ENCODE data around the gene AGAP3.
"Not testable (repeated sequence)": the region's sequence is repeated elsewhere in the genome, so short reads cannot be mapped to it uniquely, and the experiment has no call there.

The AGAP3 gene

GRCh38 chr7:151085691-151086620 lies at the start of gene AGAP3:
Gene AGAP3, plus strand, starts transcription at chr7:151086475. Its CDS starts 267 bp downstream, at chr7:151086742.
- peak; percentile 46 for DNase-seq (ENCODE audit: low read depth)

GRCh38 chr7:151038951-151039849 lies 47.1 kb upstream of the AGAP3 start:
- DNase-seq (ENCODE audit: low read depth) = no peak

- DNase-seq (ENCODE audit: low read depth) = no peak
These were observed 46.3 kb upstream of the AGAP3 start for GRCh38 chr7:151039850-151040548.

- DNase-seq (ENCODE audit: low read depth) = no peak
These were observed 45.5 kb upstream of the AGAP3 start for GRCh38 chr7:151040616-151041375.

GRCh38 chr7:151043449-151043848 lies 42.8 kb upstream of the AGAP3 start:
- not testable (repeated sequence) for DNase-seq (ENCODE audit: low read depth)

- no peak for DNase-seq (ENCODE audit: low read depth)
These were observed 42.3 kb upstream of the AGAP3 start for GRCh38 chr7:151043959-151044358.

GRCh38 chr7:151045262-151045661 lies 41.0 kb upstream of the AGAP3 start:
- DNase-seq (ENCODE audit: low read depth) = no peak

GRCh38 chr7:151045967-151046366 lies 40.3 kb upstream of the AGAP3 start:
- DNase-seq (ENCODE audit: low read depth) = no peak

GRCh38 chr7:151046603-151047573 lies 39.4 kb upstream of the AGAP3 start:
- no peak for DNase-seq (ENCODE audit: low read depth)

- DNase-seq (ENCODE audit: low read depth) = no peak
These were observed 38.1 kb upstream of the AGAP3 start, which contains the start of gene ASIC3 for GRCh38 chr7:151047976-151048815. Gene ASIC3, plus strand, starts transcription at chr7:151048531. Its CDS starts 355 bp downstream, at chr7:151048886.

- DNase-seq (ENCODE audit: low read depth) = no peak
These were observed 37.3 kb upstream of the AGAP3 start for GRCh38 chr7:151048911-151049463.

- peak; percentile 45 for DNase-seq (ENCODE audit: low read depth)
These were observed 35.2 kb upstream of the AGAP3 start for GRCh38 chr7:151051108-151051507.

GRCh38 chr7:151053096-151053495 lies 33.2 kb upstream of the AGAP3 start:
- DNase-seq (ENCODE audit: low read depth) = no peak

GRCh38 chr7:151053751-151054150 lies 32.5 kb upstream of the AGAP3 start:
- DNase-seq (ENCODE audit: low read depth) = no peak

GRCh38 chr7:151056283-151056665 lies 30.0 kb upstream of the AGAP3 start:
- no peak for DNase-seq (ENCODE audit: low read depth)

GRCh38 chr7:151056666-151057505 lies 29.4 kb upstream of the AGAP3 start:
- no peak for DNase-seq (ENCODE audit: low read depth)

GRCh38 chr7:151057506-151057988 lies 28.7 kb upstream of the AGAP3 start, which contains the start of gene CDK5:
Gene CDK5, minus strand, starts transcription at chr7:151057897. Its CDS starts 49 bp downstream, at chr7:151057848.
- DNase-seq (ENCODE audit: low read depth) = no peak
